Activated T-helper 2 cell treated with anti-CD3 and anti-CD28 coated beads, Interferon-gamma antibody, Interleukin-2, Interleukin-4, amounts not matched to agents 10 μg/mL and 5 μg/mL and 100 μg/mL, durations not matched to agents 14 hours and 24 hours and 36 hours (primary cell): ENCODE measurements around the gene ACSBG1. TPM values are rescaled to one million over a fixed set of nuclear protein-coding genes. Genes with fewer than 3 reads are reported as not detected.

Source experiments
- DNase-seq: peaks from one replicate; pipeline ENCODE4 v3.0.0; 2021; ENCODE audit warnings: low spot score
- H3K27ac Mint-ChIP-seq: one replicate; pipeline ENCODE4 v1.8.0; 2021; ENCODE audit warnings: mixed read lengths
- H3K27me3 Mint-ChIP-seq: one replicate; pipeline ENCODE4 v1.8.0; 2021; ENCODE audit warnings: low read depth, mixed read lengths
- H3K36me3 Mint-ChIP-seq: one replicate; pipeline ENCODE4 v1.8.0; 2021; ENCODE audit warnings: low read depth, mixed read lengths
- H3K4me1 Mint-ChIP-seq: one replicate; pipeline ENCODE4 v1.8.0; 2021; ENCODE audit warnings: low read depth, mixed read lengths
- H3K4me3 Mint-ChIP-seq: one replicate; pipeline ENCODE4 v1.8.0; 2021; ENCODE audit warnings: low read depth, mild to moderate bottlenecking, moderate library complexity, mixed read lengths
- H3K9me3 Mint-ChIP-seq: one replicate; pipeline ENCODE4 v1.8.0; 2021; ENCODE audit warnings: mixed read lengths
- intact Hi-C: fragments of 100-400 bp; cut with micrococcal nuclease; formaldehyde crosslinking; loops from one replicate; pipeline ENCODE4 v1.15.1; 2023
- total RNA-seq: library from RNA; stranded (reverse); gene quantifications from 2 replicates; pipeline ENCODE4 v1.2.3, GENCODE V29; 2022

Gene ACSBG1
- total RNA-seq, 1 donor from 2014 or later, result 0.96 TPM

DNA sequence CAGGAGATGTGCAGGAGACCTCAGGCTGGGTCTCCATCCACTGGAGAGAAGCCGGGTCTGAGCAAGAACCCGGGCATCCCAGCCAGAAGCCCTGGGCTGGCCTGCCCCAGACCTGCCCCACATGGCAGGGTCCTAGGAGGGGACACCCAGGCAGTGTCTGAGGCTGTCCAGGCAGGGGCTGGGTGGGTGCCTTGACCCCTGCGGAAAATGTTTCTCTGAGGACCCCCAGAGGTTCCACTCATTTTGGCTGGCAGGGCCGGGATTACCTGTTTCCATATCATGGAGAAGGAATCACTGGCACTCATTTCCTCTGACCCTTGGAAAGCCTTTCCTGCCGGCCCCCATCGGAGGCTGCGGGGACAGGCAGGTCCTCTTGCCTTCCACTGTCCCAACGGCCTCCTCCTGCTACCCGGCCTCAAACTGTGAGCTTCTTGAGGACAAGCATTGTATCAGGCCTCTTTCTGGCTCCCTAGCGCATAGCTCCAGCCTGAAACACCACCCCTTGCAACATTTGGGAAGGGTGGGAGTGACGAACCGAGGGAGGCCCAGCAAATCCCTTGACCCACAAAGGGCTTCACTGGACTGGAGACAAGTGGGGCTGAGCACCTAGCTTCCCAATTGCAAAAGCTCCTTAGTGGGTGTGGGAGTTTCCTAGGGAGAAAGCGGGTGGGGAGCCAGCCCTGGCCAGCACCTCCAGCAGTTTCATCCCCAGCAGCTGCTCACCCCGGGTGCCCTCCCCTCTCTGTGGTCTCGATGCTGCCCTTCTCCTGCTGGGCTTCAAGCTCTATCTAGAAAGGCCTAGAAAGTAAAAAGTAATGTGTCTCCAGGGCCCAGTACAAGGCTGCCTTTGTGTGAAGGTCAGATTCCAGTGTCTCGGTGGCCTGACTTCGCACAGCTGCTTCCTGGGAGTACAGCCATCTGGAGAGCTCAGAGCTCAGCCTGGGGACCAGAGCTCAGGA, 29.7 kb downstream of the ACSBG1 start:
- no peaks in the 10 kb centered on the region for H3K9me3 Mint-ChIP-seq
- DNase-seq, result no peak
- H3K27me3 Mint-ChIP-seq, result peaks cover 3% of the 10 kb centered on the region
- intact Hi-C loops, result no loop called here
- no peaks in the 10 kb centered on the region for H3K4me1 Mint-ChIP-seq
- H3K27ac Mint-ChIP-seq, result no peak overlapping the region
- no peaks in the 10 kb centered on the region for H3K36me3 Mint-ChIP-seq
- H3K4me3 Mint-ChIP-seq, result no peak overlapping the region

DNA sequence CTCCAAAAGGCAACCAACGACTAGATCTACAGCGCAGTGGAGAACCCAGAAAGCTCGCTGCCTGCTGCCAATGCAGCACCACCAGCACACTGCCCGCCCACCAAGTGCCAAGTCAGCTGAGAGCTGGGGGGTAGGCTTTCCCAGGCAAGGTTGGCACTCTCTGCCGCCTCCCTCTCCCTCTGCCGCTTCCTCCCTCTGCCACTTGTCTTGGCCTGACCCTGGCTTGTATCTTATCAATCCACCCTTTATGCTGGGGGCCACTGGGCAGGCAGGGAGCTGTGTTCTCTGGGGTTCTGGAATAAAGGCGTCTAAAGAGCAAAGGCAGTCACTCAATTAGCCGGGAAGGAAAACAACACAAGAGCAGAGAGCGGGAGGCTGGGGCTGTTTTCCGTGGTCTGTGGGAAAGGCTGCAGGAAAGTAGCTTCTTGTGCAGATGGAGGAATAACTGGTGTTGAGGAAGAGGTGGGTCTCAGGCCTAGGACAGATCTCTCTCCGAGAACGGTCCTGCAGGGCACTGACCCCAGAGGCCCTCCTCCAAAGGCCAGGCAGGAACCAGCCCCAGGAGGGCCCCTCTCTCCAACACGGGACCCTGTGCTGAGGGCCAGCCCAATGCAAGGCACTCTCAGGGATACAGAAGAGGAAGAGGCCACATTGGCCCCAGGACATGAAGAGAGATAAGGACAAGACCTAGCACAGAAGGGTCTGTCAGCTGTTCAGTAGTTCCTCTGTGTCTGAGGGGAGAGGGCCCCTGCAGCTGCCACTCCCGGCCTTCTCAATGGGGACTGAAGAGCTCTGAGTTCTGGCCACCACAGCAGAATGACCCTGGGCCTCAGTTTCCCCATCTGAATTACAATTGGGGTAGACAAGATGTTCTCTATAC, 30.8 kb downstream of the ACSBG1 start:
- Mint-ChIP-seq H3K36me3 (no peaks in the 10 kb centered on the region), H3K9me3 (no peaks in the 10 kb centered on the region), H3K4me3 (no peak overlapping the region), H3K27me3 (peaks cover 3% of the 10 kb centered on the region), H3K4me1 (no peaks in the 10 kb centered on the region), H3K27ac (no peak overlapping the region)
- DNase-seq, result no peak
- intact Hi-C loops, result no loop called here

DNA sequence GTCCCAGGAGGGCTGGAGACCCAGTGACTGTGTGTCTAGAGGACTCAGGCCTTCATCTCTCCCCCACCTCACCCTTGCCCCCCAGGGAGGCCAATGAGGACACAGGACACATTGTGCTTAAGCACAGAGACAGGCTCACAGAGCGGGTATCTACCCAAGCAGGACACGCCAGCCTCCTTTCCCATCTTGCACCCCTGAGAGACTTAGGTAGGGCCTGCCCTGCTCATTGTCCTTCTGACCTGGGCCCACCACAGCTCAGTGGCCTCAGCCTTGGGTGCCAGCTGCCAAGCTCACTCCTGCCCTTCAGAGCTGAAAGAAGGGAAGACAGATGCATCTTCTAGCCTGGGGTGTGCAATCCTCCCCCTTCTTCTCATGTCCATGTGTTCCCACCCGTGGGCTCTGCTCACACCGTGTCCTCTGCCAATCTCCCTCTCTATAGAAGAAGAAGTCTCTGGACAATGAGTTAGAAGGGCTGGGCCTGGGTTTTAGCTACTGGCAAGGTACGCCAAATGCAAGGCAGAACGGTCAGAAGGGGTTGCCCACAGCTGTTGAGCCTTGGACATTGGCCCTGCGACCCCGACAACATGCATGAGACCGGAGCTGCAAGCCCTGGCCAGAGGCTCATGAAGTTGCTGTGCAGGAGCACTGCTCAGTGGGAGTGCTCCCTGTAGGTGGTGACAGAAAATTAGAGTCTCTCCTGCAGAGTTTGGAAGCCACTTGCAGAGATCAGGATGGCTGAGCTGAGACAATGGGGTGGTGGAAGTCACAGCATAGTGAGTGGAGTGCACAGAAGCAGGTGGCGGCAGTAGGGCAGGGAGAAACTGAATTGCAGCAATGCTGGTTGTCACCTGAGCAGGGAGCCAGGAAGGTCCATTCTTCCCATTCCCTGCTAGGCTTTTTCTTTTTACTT, 32.8 kb downstream of the ACSBG1 start:
- Mint-ChIP-seq H3K9me3 (no peaks in the 10 kb centered on the region), H3K27me3 (peaks cover 3% of the 10 kb centered on the region), H3K36me3 (no peaks in the 10 kb centered on the region), H3K4me1 (no peaks in the 10 kb centered on the region), H3K4me3 (no peak overlapping the region), H3K27ac (no peak overlapping the region)
- DNase-seq, result no peak
- intact Hi-C loops, result no loop called here

DNA sequence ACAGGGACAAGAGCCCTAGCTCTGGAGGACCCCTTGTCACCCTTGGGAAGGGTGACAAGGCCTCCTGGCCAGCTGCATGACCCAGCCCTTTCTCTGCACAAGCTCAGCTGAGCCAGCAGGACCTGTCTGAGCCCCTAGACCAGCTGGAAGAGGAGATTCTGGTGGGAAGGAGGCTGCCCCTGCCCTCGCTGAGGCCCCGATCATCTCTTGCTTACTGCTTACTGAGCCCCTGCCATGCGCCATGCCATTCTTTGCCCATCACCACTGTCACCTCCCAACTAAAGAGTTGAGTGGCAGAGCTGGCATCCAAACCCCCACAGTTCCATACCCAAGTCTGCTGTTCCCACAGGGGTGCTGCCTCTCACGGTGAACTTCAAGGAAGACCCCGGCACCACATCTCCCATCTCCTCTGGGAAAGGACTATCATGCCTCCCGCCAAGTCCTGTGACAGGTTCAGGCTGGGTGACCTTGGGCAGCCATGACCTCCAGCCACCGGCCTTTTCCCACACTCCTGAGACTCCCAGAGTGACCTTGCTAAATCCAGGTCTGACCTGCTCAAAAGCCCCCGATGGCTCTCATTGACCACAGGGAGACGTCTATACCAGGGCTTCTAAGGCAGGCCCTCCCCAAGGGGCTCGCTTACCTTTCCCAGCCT, 34.0 kb downstream of the ACSBG1 start:
- Mint-ChIP-seq H3K36me3 (no peaks in the 10 kb centered on the region), H3K4me1 (no peaks in the 10 kb centered on the region), H3K9me3 (no peaks in the 10 kb centered on the region), H3K27ac (no peak overlapping the region), H3K27me3 (peaks cover 3% of the 10 kb centered on the region), H3K4me3 (no peak overlapping the region)
- DNase-seq, result no peak
- intact Hi-C loops, result no loop called here

DNA sequence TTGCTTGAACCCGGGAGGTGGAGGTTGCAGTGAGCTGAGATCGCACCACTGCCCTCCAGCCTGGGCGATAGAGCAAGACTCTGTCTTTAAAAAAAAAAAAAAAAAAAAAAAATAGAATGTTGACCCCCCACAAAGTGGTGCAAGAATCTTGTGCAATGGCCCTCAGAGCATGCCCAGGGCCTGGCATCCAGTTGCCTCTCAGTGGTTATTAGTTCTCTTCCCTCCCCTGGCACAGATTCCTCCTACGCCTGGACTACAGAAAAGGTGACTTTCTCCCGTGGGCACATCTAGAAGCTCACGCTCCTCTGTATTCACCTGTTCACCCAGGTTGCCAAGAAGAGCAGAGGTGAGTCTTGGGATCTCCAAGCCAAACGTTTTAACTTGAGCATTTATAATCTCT, 36.7 kb downstream of the ACSBG1 start:
- no peak overlapping the region for H3K27ac Mint-ChIP-seq
- H3K36me3 Mint-ChIP-seq, result no peaks in the 10 kb centered on the region
- DNase-seq, result no peak
- no peak overlapping the region for H3K4me3 Mint-ChIP-seq
- no peaks in the 10 kb centered on the region for H3K9me3 Mint-ChIP-seq
- intact Hi-C loops, result loop anchor here (10.0 kb wide), 1 partner anchor 233 kb away; no protein-coding TSS in a partner anchor
- no peaks in the 10 kb centered on the region for H3K4me1 Mint-ChIP-seq
- peaks cover 3% of the 10 kb centered on the region for H3K27me3 Mint-ChIP-seq

DNA sequence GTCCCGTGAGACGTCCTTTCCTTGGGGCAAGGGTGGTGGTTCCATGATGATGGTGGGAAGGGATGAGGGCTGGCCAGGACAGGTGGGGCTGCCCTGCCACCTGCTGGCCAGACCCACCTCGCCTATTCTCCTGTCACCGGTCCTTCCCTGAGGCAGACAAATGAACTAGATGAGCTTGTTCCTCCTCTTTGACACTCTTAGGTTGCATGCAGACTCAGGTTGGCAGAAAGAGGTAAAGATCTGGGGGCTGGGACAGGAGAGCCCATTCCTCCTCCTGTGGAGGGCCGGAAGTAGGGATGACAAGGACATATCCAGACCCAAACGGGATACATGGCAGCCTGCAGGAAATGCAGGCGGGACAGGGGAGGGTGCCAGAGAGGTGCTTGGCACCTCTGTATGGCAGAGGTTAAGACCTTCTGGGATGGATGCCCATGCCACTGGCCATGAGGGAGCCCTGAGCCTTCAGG, 38.6 kb downstream of the ACSBG1 start:
- DNase-seq, result peak; percentile 23
- Mint-ChIP-seq H3K4me3 (no peak overlapping the region), H3K36me3 (no peaks in the 10 kb centered on the region), H3K4me1 (no peaks in the 10 kb centered on the region), H3K9me3 (peaks cover under 1% of the 10 kb centered on the region), H3K27me3 (peaks cover 8% of the 10 kb centered on the region), H3K27ac (no peak overlapping the region)
- intact Hi-C loops, result loop anchor here (1.0 to 10.0 kb wide), 4 partner anchors 45 to 231 kb away; partner anchors contain the start of gene CIB2

DNA sequence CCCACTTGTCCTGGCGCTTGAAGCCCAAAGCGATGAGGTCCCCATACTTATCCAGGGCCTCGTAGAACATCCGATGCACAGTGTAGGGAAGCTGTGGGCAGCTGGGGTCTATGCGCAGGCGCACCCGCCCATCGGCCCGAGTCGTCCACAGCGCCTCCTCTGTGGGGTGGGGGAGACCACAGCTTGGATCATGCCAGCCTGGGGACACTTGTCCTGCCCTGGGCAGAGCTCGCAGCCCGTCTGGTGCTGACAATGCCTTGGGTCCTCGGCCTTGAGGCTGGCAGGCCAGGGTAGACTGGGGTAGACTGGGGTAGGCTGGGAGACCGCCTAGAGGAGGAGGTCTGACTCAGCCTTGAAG, 39.8 kb downstream of the ACSBG1 start:
- H3K36me3 Mint-ChIP-seq, result no peaks in the 10 kb centered on the region
- no peaks in the 10 kb centered on the region for H3K4me1 Mint-ChIP-seq
- intact Hi-C loops, result loop anchor here (2.0 to 10.0 kb wide), 2 partner anchors 46 to 230 kb away; no protein-coding TSS in a partner anchor
- no peak overlapping the region for H3K27ac Mint-ChIP-seq
- peaks cover 3% of the 10 kb centered on the region for H3K9me3 Mint-ChIP-seq
- no peak for DNase-seq
- H3K27me3 Mint-ChIP-seq, result peaks cover 12% of the 10 kb centered on the region
- no peak overlapping the region for H3K4me3 Mint-ChIP-seq

DNA sequence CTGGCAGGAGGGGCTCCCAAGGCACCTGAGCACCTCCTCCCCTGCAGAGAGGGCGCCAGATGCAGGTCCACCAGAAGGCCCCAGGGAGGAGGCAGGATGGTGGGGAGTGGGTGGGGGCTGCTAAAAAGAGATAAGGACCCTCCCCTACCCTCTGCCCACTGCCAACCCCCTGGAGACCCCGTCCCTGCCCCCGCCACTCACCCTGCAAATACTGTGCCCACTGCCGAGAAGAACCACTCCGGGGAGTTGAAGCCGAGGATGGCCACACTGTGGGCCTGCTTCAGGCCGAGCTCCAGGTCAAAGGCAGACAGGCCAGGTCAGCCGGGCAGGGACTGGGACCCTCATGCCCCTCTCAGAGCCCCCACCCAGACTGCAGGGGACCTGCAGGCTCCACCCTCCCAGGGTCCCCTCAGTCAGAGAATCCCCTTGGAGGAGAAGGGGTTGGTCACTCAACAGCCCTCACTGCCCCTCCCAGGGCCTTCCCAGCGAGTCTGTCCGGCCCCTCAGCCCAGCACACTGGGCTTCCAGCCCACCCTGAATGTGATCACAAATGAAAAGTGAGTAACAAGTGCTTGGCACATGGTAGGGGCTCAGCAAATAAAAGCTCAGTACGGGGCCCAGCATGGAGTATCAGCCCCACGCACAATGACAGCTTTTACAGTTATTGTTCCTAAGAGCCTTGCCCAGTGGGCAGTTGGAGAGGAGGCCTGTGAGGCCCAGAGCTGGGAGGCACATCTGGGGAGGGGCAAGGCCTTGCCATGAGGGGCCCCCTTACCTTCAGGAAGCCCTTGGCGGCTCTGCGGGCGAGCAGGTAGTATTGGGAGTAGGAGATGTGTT, 40.4 kb downstream of the ACSBG1 start:
- Mint-ChIP-seq H3K27me3 (peaks cover 12% of the 10 kb centered on the region), H3K4me3 (no peak overlapping the region), H3K27ac (no peak overlapping the region), H3K9me3 (peaks cover 3% of the 10 kb centered on the region), H3K36me3 (no peaks in the 10 kb centered on the region), H3K4me1 (no peaks in the 10 kb centered on the region)
- no peak for DNase-seq
- intact Hi-C loops, result loop anchor here (2.0 to 10.0 kb wide), 2 partner anchors 47 to 229 kb away; no protein-coding TSS in a partner anchor

DNA sequence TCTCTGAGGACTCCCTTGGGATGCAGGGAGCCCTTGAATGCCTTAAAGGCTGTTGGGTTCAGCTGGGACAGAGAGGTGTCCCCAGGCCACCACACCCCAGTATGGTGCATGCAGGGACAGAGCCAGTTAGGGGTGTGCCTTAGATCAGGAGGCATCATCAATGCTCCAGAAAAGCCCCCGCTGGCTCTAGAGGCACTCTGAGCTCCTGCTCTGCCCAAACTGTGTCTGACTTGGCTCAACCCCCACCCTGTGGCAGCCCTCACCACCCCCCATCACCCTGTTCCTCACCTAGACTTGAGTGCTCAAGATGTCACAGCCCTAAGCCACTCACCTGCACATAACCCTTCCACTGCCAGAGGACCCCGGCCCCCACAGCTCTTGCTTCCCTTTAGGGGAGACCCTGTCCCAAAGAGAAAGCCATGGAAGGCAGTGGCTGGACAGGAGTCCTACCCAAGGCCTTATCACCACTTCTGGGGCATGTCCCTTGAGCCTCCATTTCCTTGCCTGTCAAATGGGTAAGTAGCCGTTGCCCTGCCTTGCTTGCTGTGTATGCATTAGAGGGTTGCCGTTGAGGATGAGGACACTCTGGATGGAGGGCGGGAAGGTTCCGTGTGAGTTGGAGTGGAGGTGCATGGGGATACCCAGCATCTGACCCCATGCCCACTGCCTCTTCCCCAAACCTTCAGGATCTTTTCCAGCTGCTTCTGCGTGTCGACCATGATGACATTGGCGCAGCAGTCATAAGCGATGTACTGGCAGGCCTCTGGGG, 41.4 kb downstream of the ACSBG1 start:
- H3K4me1 Mint-ChIP-seq, result no peaks in the 10 kb centered on the region
- H3K27me3 Mint-ChIP-seq, result peaks cover 12% of the 10 kb centered on the region
- no peak for DNase-seq
- no peak overlapping the region for H3K4me3 Mint-ChIP-seq
- no peak overlapping the region for H3K27ac Mint-ChIP-seq
- H3K36me3 Mint-ChIP-seq, result no peaks in the 10 kb centered on the region
- H3K9me3 Mint-ChIP-seq, result peaks cover 3% of the 10 kb centered on the region
- intact Hi-C loops, result loop anchor here (10.0 kb wide), 1 partner anchor 228 kb away; no protein-coding TSS in a partner anchor

DNA sequence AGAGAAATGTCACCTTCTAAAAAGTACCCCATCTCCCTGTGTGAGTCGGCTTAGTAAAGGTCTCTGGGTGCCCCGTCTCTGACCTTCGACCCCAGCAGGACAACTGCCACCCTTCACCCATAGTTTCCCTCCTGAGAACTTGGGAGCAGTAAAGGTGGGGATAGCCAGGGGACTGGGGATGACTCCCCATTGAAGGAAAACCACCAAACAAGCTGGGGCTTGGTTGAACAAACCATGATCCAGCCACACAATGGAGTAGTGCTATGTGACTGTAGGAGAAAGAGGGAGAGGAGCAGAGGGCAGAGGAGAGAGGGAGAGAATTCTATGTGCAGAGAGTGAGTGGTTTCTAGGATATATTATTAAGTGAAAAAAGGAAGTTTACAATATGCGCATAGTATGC, 51.5 kb downstream of the ACSBG1 start:
- no peak for DNase-seq
- Mint-ChIP-seq H3K9me3 (no peaks in the 10 kb centered on the region), H3K27me3 (peaks cover 12% of the 10 kb centered on the region), H3K36me3 (no peaks in the 10 kb centered on the region), H3K4me1 (peaks cover under 1% of the 10 kb centered on the region), H3K4me3 (no peak overlapping the region), H3K27ac (no peak overlapping the region)
- intact Hi-C loops, result no loop called here
